Activated CD8-positive, alpha-beta T cell treated with anti-CD3 and anti-CD28 coated beads, Interleukin-2, amount 10 ng/mL, durations not matched to agents 7 days and 5 days (primary cell): ENCODE results near the gene TTC24. TPM values are rescaled to one million over a fixed set of nuclear protein-coding genes. Genes with fewer than 3 reads are reported as not detected.
"Not testable (repeated sequence)": the region's sequence is repeated elsewhere in the genome, so short reads cannot be mapped to it uniquely, and the experiment has no call there.

Source experiments
- ATAC-seq: fragments of 150-1000 bp; cut with Tn5 transposase; one replicate; pipeline ENCODE4 v1.10.0; 2021; ENCODE audit warnings: moderate library complexity
- CTCF ChIA-PET: fragments of 350-600 bp; sonication (Branson Sonifier 250); formaldehyde crosslinking; loops from one replicate; lab custom pipeline; 2021; ENCODE audit warnings: antibody characterized with exemption; lab: Charles Lee
- POLR2A ChIA-PET: fragments of 350-600 bp; sonication (Branson Sonifier 250); formaldehyde crosslinking; loops from one replicate; lab custom pipeline; 2021; ENCODE audit warnings: antibody characterized with exemption; lab: Charles Lee
- DNase-seq: peaks from one replicate; pipeline ENCODE4 v3.0.0-alpha.2; 2020
- H3K27ac Mint-ChIP-seq: one replicate; pipeline ENCODE4 v1.8.0; 2021; ENCODE audit warnings: mild to moderate bottlenecking, mixed read lengths
- H3K27me3 Mint-ChIP-seq: one replicate; pipeline ENCODE4 v1.8.0; 2021; ENCODE audit warnings: low read depth, mixed read lengths
- H3K36me3 Mint-ChIP-seq: one replicate; pipeline ENCODE4 v1.8.0; 2021; ENCODE audit warnings: low read depth, mixed read lengths
- H3K4me1 Mint-ChIP-seq: one replicate; pipeline ENCODE4 v1.8.0; 2021; ENCODE audit warnings: low read depth, mixed read lengths
- H3K4me3 Mint-ChIP-seq: one replicate; pipeline ENCODE4 v1.8.0; 2021; ENCODE audit warnings: mild to moderate bottlenecking, mixed read lengths
- H3K9me3 Mint-ChIP-seq: one replicate; pipeline ENCODE4 v1.8.0; 2022; ENCODE audit warnings: mixed read lengths; ENCODE audit not compliant: insufficient read depth
- total RNA-seq, 2 experiments: library from RNA; stranded (reverse); gene quantifications; one replicate each; pipeline ENCODE4 v1.2.3, GENCODE V29; 2021

Gene TTC24
- total RNA-seq, 2 experiments from 2014 or later: 18.6 to 19.7 TPM

GRCh38 chr1:156574039-156574633 lies 5.4 kb upstream of the TTC24 start:
- Mint-ChIP-seq H3K36me3 (peaks cover 9% of the 10 kb centered on the region), H3K9me3 (no peaks in the 10 kb centered on the region), H3K27ac (no peak overlapping the region), H3K4me1 (peaks cover 26% of the 10 kb centered on the region), H3K4me3 (no peak overlapping the region), H3K27me3 (peaks cover 11% of the 10 kb centered on the region)
- ATAC-seq (no peak), DNase-seq (no peak)
- ChIA-PET CTCF (interaction anchor here (1.0 to 3.7 kb wide), 3 partner anchors 8 to 188 kb away, joined by 3 to 24 read pairs (median 3); no protein-coding TSS in a partner anchor), POLR2A (interaction anchor here (1.3 kb wide), 1 partner anchor 8 kb away, joined by 3 read pairs; no protein-coding TSS in a partner anchor)

GRCh38 chr1:156577550-156577949 lies 2.0 kb upstream of the TTC24 start:
- no peak for ATAC-seq
- DNase-seq: no peak
- Mint-ChIP-seq H3K4me1 (peaks cover 25% of the 10 kb centered on the region), H3K4me3 (no peak overlapping the region), H3K36me3 (peaks cover 3% of the 10 kb centered on the region), H3K9me3 (no peaks in the 10 kb centered on the region), H3K27me3 (peaks cover 11% of the 10 kb centered on the region), H3K27ac (no peak overlapping the region)
- CTCF ChIA-PET: interaction anchor here (1.0 to 1.4 kb wide), 2 partner anchors 69 to 97 kb away, joined by 3 to 5 read pairs; no protein-coding TSS in a partner anchor
- POLR2A ChIA-PET: no interaction called here

- ATAC-seq (no peak), DNase-seq (no peak)
- H3K4me3 Mint-ChIP-seq: no peak overlapping the region
- H3K27me3 Mint-ChIP-seq: peaks cover 8% of the 10 kb centered on the region
- H3K36me3 Mint-ChIP-seq: peaks cover 6% of the 10 kb centered on the region
- CTCF ChIA-PET: interaction anchor here (1.4 kb wide), 1 partner anchor 97 kb away, joined by 5 read pairs; no protein-coding TSS in a partner anchor
- POLR2A ChIA-PET: no interaction called here
- H3K9me3 Mint-ChIP-seq: no peaks in the 10 kb centered on the region
- H3K27ac Mint-ChIP-seq: no peak overlapping the region
- H3K4me1 Mint-ChIP-seq: peaks cover 26% of the 10 kb centered on the region
Measured at GRCh38 chr1:156578055-156578454, 1.5 kb upstream of the TTC24 start.

GRCh38 chr1:156581661-156582387 lies 2.3 kb downstream of the TTC24 start:
- ChIA-PET POLR2A (interaction anchor here (0.6 to 3.1 kb wide), 19 partner anchors 8 to 145 kb away, joined by 3 to 27 read pairs (median 3); partner anchors contain the start of genes MEF2D and NAXE), CTCF (interaction anchor here (0.8 to 3.8 kb wide), 34 partner anchors 10 to 237 kb away, joined by 3 to 34 read pairs (median 5); partner anchors contain the start of genes GPATCH4, IQGAP3, MEF2D and NAXE)
- peak; percentile 80 for ATAC-seq
- Mint-ChIP-seq H3K4me1 (peaks cover 42% of the 10 kb centered on the region), H3K4me3 (peak overlapping the region; percentile 86), H3K27me3 (no peaks in the 10 kb centered on the region), H3K27ac (peak overlapping the region; percentile 93), H3K9me3 (no peaks in the 10 kb centered on the region), H3K36me3 (peaks cover 21% of the 10 kb centered on the region)
- DNase-seq: peak; percentile 76

- Mint-ChIP-seq H3K4me1 (peaks cover 42% of the 10 kb centered on the region), H3K36me3 (peaks cover 23% of the 10 kb centered on the region), H3K9me3 (no peaks in the 10 kb centered on the region), H3K27me3 (no peaks in the 10 kb centered on the region), H3K4me3 (peak overlapping the region; percentile 86), H3K27ac (peak overlapping the region; percentile 93)
- DNase-seq (peak; percentile 69), ATAC-seq (peak; percentile 68)
- CTCF ChIA-PET: interaction anchor here (0.8 to 3.8 kb wide), 32 partner anchors 9 to 238 kb away, joined by 3 to 34 read pairs (median 5); partner anchors contain the start of genes GPATCH4, IQGAP3, MEF2D and NAXE
- POLR2A ChIA-PET: interaction anchor here (0.6 to 3.1 kb wide), 16 partner anchors 9 to 144 kb away, joined by 3 to 27 read pairs (median 4); partner anchors contain the start of genes MEF2D and NAXE
Measured at GRCh38 chr1:156582388-156583017, 3.0 kb downstream of the TTC24 start.

- Mint-ChIP-seq H3K27me3 (no peaks in the 10 kb centered on the region), H3K27ac (peak overlapping the region; percentile 93), H3K4me3 (peak overlapping the region; percentile 86), H3K36me3 (peaks cover 23% of the 10 kb centered on the region), H3K9me3 (no peaks in the 10 kb centered on the region), H3K4me1 (peaks cover 39% of the 10 kb centered on the region)
- ChIA-PET CTCF (interaction anchor here (0.6 to 6.7 kb wide), 7 partner anchors 12 to 169 kb away, joined by 3 to 29 read pairs (median 13); partner anchors contain the start of genes GPATCH4, IQGAP3 and MEF2D), POLR2A (interaction anchor here (0.6 kb wide), 1 partner anchor 97 kb away, joined by 3 read pairs; no protein-coding TSS in a partner anchor)
- DNase-seq (peak; percentile 88), ATAC-seq (peak; percentile 17)
Measured at GRCh38 chr1:156583821-156584622, 4.5 kb downstream of the TTC24 start.

- DNase-seq (no peak), ATAC-seq (no peak)
- Mint-ChIP-seq H3K27ac (no peak overlapping the region), H3K36me3 (peaks cover 23% of the 10 kb centered on the region), H3K4me3 (no peak overlapping the region), H3K9me3 (no peaks in the 10 kb centered on the region), H3K27me3 (no peaks in the 10 kb centered on the region), H3K4me1 (peaks cover 39% of the 10 kb centered on the region)
- ChIA-PET CTCF (interaction anchor here (0.6 to 6.7 kb wide), 7 partner anchors 13 to 199 kb away, joined by 3 to 29 read pairs (median 3); partner anchors contain the start of genes GPATCH4 and MEF2D), POLR2A (no interaction called here)
Measured at GRCh38 chr1:156584813-156585212, 5.3 kb downstream of the TTC24 start.

- H3K9me3 Mint-ChIP-seq: no peaks in the 10 kb centered on the region
- ATAC-seq: no peak
- no peak overlapping the region for H3K4me3 Mint-ChIP-seq
- no peak for DNase-seq
- H3K27ac Mint-ChIP-seq: no peak overlapping the region
- POLR2A ChIA-PET: interaction anchor here (1.0 to 1.6 kb wide), 2 partner anchors 9 to 106 kb away, joined by 3 to 5 read pairs; no protein-coding TSS in a partner anchor
- H3K27me3 Mint-ChIP-seq: no peaks in the 10 kb centered on the region
- CTCF ChIA-PET: interaction anchor here (1.3 to 6.7 kb wide), 6 partner anchors 22 to 200 kb away, joined by 3 to 29 read pairs (median 5); partner anchors contain the start of gene MEF2D
- H3K4me1 Mint-ChIP-seq: peaks cover 44% of the 10 kb centered on the region
- H3K36me3 Mint-ChIP-seq: peaks cover 23% of the 10 kb centered on the region
Measured at GRCh38 chr1:156586323-156586722, 6.8 kb downstream of the TTC24 start.

GRCh38 chr1:156586892-156587477 lies 7.5 kb downstream of the TTC24 start:
- no peaks in the 10 kb centered on the region for H3K9me3 Mint-ChIP-seq

GRCh38 chr1:156587927-156588326 lies 8.4 kb downstream of the TTC24 start:
- CTCF ChIA-PET: interaction anchor here (1.4 to 6.7 kb wide), 2 partner anchors 20 to 36 kb away, joined by 4 to 29 read pairs; no protein-coding TSS in a partner anchor
- H3K36me3 Mint-ChIP-seq: peaks cover 21% of the 10 kb centered on the region
- not testable (repeated sequence) for H3K9me3 Mint-ChIP-seq, ATAC-seq, H3K4me3 Mint-ChIP-seq, H3K27me3 Mint-ChIP-seq, H3K27ac Mint-ChIP-seq, DNase-seq
- peaks cover 36% of the 10 kb centered on the region for H3K4me1 Mint-ChIP-seq
- POLR2A ChIA-PET: interaction anchor here (0.8 kb wide), 1 partner anchor 43 kb away, joined by 3 read pairs; no protein-coding TSS in a partner anchor

More at GRCh38 chr1:156586892-156587477, 7.5 kb downstream of the TTC24 start:
- no peak for ATAC-seq
- no peak overlapping the region for H3K27ac Mint-ChIP-seq
- peaks cover 23% of the 10 kb centered on the region for H3K36me3 Mint-ChIP-seq
- no peaks in the 10 kb centered on the region for H3K27me3 Mint-ChIP-seq
- peaks cover 39% of the 10 kb centered on the region for H3K4me1 Mint-ChIP-seq
- POLR2A ChIA-PET: interaction anchor here (1.0 to 1.6 kb wide), 2 partner anchors 9 to 106 kb away, joined by 3 to 5 read pairs; no protein-coding TSS in a partner anchor
- CTCF ChIA-PET: interaction anchor here (1.4 to 6.7 kb wide), 4 partner anchors 21 to 201 kb away, joined by 4 to 29 read pairs (median 5); no protein-coding TSS in a partner anchor
- no peak overlapping the region for H3K4me3 Mint-ChIP-seq
- DNase-seq: no peak
